Body of pancreas (tissue), 4 donors: ENCODE measurements around the gene HECA. TPM values are rescaled to one million over a fixed set of nuclear protein-coding genes. Genes with fewer than 3 reads are reported as not detected.

Experiments used
- ATAC-seq: fragments of 150-250 bp; one replicate; pipeline ENCODE4 v1.9.1; 2016
- DNase-seq, 4 donors: peaks; one replicate each; pipeline ENCODE4 v3.0.0-alpha.2; 2019
- H3K27ac ChIP-seq, 4 donors: fragments of 200-600 bp; sonication (generic); 1 replicate in 3 of 4; 2 replicates in 1 of 4; pipeline versions ENCODE4 v1.5.1 to v1.6.1; 2016 to 2019; ENCODE audit warnings: mild to moderate bottlenecking in 1 of 4, mixed read lengths in 1 of 4, moderate library complexity in 1 of 4
- H3K27me3 ChIP-seq, 2 donors: fragments of 200-600 bp; sonication (generic); one replicate each; pipeline ENCODE4 v1.6.0; 2016; ENCODE audit warnings: mild to moderate bottlenecking in 1 of 2
- H3K36me3 ChIP-seq, 2 donors: fragments of 200-600 bp; sonication (generic); replicated peaks in 1 of 2; 2 replicates each; pipeline ENCODE4 v1.5.1; 2016; ENCODE audit warnings: low read depth in 2 of 2; ENCODE audit not compliant: insufficient read depth in 1 of 2
- H3K4me1 ChIP-seq: fragments of 200-600 bp; sonication (generic); one replicate; pipeline ENCODE4 v1.6.0; 2016
- H3K4me3 ChIP-seq, 2 donors: fragments of 200-600 bp; sonication (generic); 1 replicate in 1 of 2; 2 replicates in 1 of 2; pipeline ENCODE4 v1.5.1; 2016 to 2019
- H3K9me3 ChIP-seq, 3 donors: fragments of 200-600 bp; sonication (generic); 1 replicate in 2 of 3; 2 replicates in 1 of 3; pipeline ENCODE4 v1.5.1; 2016
- POLR2A ChIP-seq, 3 donors: fragments of 450-650 bp; IDR thresholded peaks; one replicate each; pipeline ENCODE4 v1.6.1; 2016; ENCODE audit warnings: antibody characterized with exemption in 3 of 3, mild to moderate bottlenecking in 2 of 3
- WGBS, 2 donors: methylation state at CpG; one replicate each; pipeline ENCODE4 v1.1.5; 2017; 5-methylcytosine and 5-hydroxymethylcytosine counted together
- intact Hi-C: fragments of 100-400 bp; cut with DNase I; formaldehyde crosslinking; loops from one replicate; pipeline ENCODE4 v1.15.1; 2023
- total RNA-seq, 2 donors: library from RNA; depleted of rRNA; stranded (reverse); fragments of >200 nt; gene quantifications; one replicate each; pipeline ENCODE4 v1.1.0, GENCODE V29; 2016
- TF ChIP-seq, protein P1 (sequence below), 7 experiments: fragments of 450-650 bp in 4 of 7; fragments of 200-600 bp in 3 of 7; sonication (generic) in 3 of 7; IDR thresholded peaks; one replicate each; pipeline ENCODE4 v1.5.1; 2016 to 2019; ENCODE audit warnings: antibody characterized with exemption in 7 of 7

HECA gene
- total RNA-seq, 2 donors from 2014 or later: 14.2 to 16.1 TPM

GRCh38 chr6:139144490-139145085 lies 9.7 kb downstream of the HECA start:
- 92 to 93% methylated on average over 4 of the region's 4 CpGs for WGBS, 2 donors
- Histone ChIP-seq H3K27me3 (no peaks in the 10 kb centered on the region), H3K4me3 (no peak overlapping the region), H3K27ac (no peak overlapping the region), H3K36me3 (no peaks in the 10 kb centered on the region), H3K4me1 (peaks cover 14% of the 10 kb centered on the region), H3K9me3 (no peaks in the 10 kb centered on the region)
- no peak for DNase-seq
- no peak for TF ChIP-seq POLR2A (IDR thresholded peaks at IDR 0.05)
- ATAC-seq: no peak
- intact Hi-C loops: no loop called here

GRCh38 chr6:139145661-139146060 lies 10.8 kb downstream of the HECA start:
- no peaks in the 10 kb centered on the region for H3K9me3 ChIP-seq
- WGBS, 2 donors: 87 to 93% methylated on average over 3 of the region's 3 CpGs
- no peaks in the 10 kb centered on the region for H3K36me3 ChIP-seq
- H3K27me3 ChIP-seq: no peaks in the 10 kb centered on the region
- no peak for ATAC-seq
- intact Hi-C loops: no loop called here
- TF ChIP-seq, protein P1, sequence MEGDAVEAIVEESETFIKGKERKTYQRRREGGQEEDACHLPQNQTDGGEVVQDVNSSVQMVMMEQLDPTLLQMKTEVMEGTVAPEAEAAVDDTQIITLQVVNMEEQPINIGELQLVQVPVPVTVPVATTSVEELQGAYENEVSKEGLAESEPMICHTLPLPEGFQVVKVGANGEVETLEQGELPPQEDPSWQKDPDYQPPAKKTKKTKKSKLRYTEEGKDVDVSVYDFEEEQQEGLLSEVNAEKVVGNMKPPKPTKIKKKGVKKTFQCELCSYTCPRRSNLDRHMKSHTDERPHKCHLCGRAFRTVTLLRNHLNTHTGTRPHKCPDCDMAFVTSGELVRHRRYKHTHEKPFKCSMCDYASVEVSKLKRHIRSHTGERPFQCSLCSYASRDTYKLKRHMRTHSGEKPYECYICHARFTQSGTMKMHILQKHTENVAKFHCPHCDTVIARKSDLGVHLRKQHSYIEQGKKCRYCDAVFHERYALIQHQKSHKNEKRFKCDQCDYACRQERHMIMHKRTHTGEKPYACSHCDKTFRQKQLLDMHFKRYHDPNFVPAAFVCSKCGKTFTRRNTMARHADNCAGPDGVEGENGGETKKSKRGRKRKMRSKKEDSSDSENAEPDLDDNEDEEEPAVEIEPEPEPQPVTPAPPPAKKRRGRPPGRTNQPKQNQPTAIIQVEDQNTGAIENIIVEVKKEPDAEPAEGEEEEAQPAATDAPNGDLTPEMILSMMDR (IDR thresholded peaks at IDR 0.05): no peak
- no peak for TF ChIP-seq POLR2A (IDR thresholded peaks at IDR 0.05)
- DNase-seq: no peak
- H3K27ac ChIP-seq: no peak overlapping the region
- no peak overlapping the region for H3K4me3 ChIP-seq
- H3K4me1 ChIP-seq: peaks cover 18% of the 10 kb centered on the region

DNA sequence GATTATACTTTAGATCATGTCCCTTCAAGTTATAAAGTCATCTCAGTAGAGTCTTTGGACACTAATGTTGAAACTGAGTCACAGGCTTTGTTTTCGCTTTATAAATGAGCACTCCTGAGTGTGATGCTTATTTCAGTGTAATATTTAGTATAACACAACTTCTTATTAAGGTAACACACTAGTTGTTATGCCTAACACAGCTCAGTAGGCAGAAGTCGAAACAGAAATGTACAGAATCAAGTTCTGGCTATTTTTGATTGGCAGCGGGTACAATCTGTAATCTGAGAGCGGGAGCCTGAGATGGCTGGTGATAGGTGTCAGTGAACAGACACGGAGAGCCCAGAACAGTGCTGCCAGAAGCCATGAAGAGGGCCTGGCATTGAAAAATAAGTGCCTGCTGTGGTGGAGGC lies 11.4 kb downstream of the HECA start:
- no peak for ATAC-seq
- WGBS, 2 donors: 86 to 91% methylated on average over 5 of the region's 5 CpGs

DNA sequence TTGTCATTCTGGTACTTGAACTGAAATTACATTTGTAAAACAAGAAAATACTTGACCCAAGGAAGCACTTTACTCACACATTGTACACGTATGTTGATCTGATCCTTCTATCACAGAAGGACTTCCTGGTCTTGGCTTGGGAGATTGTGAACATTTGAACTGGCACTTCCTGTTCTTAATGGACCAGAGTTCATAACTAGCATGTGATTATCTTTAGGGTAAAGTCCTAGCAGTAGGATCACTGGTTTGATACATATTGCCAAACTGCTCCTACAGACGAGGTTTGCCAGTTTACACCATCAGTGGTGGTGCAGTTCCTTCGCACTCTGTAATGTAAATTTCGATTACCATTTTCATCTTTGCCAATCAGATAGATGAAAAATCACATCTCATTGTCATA lies 12.7 kb downstream of the HECA start:
- no peak for DNase-seq
- intact Hi-C loops: no loop called here
- H3K27ac ChIP-seq: no peak overlapping the region
- whole genome bisulfite sequencing, 2 donors: 70 to 81% methylated on average over 4 of the region's 4 CpGs
- no peak for ATAC-seq
- no peaks in the 10 kb centered on the region for H3K36me3 ChIP-seq
- H3K4me1 ChIP-seq: peaks cover 18% of the 10 kb centered on the region
- TF ChIP-seq POLR2A (IDR thresholded peaks at IDR 0.05): no peak
- TF ChIP-seq, protein P1 (IDR thresholded peaks at IDR 0.05): no peak
- H3K9me3 ChIP-seq: no peaks in the 10 kb centered on the region
- H3K4me3 ChIP-seq: no peak overlapping the region
- no peaks in the 10 kb centered on the region for H3K27me3 ChIP-seq

More for the DNA sequence above, 11.4 kb downstream of the HECA start:
- intact Hi-C loops: no loop called here
- no peak for DNase-seq
- Histone ChIP-seq H3K27me3 (no peaks in the 10 kb centered on the region), H3K9me3 (no peaks in the 10 kb centered on the region), H3K27ac (no peak overlapping the region), H3K36me3 (no peaks in the 10 kb centered on the region), H3K4me3 (no peak overlapping the region), H3K4me1 (peaks cover 18% of the 10 kb centered on the region)
- TF ChIP-seq, protein P1 (IDR thresholded peaks at IDR 0.05): no peak

DNA sequence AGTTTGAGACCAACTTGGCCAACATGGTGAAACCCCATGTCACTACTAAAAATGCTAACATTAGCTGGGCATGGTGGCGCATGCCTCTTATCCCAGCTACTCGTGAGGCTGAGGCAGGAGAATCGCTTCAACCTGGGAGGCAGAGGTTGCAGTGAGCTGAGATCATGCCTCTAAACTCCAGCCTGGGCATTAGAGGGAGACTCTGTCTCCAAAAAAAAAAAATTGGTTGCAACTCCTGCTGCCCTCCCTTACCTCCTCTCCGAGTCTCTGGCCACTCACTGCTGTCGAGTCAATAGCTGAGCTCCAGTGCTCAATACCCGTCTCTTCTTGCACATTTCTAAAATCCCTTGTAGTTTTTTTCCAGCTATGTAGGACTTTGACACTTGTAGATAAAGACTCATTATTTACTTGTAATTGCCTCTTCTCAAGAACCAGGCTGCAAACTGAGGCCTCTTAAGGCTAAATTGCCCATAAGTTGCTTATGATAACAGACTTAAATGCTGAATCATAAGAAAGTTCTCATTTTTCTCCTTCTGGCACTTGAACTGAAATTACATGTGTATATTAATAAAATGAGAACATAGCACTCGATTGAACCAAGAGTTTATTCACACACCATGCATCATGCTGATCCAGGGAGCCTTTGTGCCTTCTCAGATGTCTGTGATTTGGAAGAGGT lies 13.8 kb downstream of the HECA start:
- no peak for ATAC-seq
- intact Hi-C loops: no loop called here
- Histone ChIP-seq H3K9me3 (no peaks in the 10 kb centered on the region), H3K27ac (no peak overlapping the region), H3K36me3 (no peaks in the 10 kb centered on the region), H3K4me3 (no peak overlapping the region), H3K27me3 (no peaks in the 10 kb centered on the region), H3K4me1 (peaks cover 18% of the 10 kb centered on the region)
- WGBS, 2 donors: 62 to 68% methylated on average over 7 of the region's 7 CpGs
- no peak for TF ChIP-seq POLR2A (IDR thresholded peaks at IDR 0.05)
- TF ChIP-seq, protein P1 (IDR thresholded peaks at IDR 0.05): no peak
- no peak for DNase-seq
